K562 (cell line): Measurements from ENCODE around the gene MIEF1. TPM values are rescaled to one million over a fixed set of nuclear protein-coding genes. Genes with fewer than 3 reads are reported as not detected.

ENCODE experiments used
- ATAC-seq: fragments of 200-7000 bp; cut with Tn5 transposase; 3 replicates; pipeline ENCODE4 v1.9.1; 2020; ENCODE audit warnings: moderate library complexity
- BruUV-seq: library from RNA; stranded (reverse); fragments of 400-500 nt; replicated peaks from 2 replicates; lab custom pipeline; 2021; lab: Mats Ljungman, UMichigan
- CTCF ChIA-PET: fragments of 300-600 bp; formaldehyde crosslinking; extraction: SDS; loops from one replicate; lab custom pipeline; 2021; ENCODE audit warnings: low intra/inter-chr PET ratio; lab: Yijun Ruan, JAX
- POLR2A ChIA-PET: fragments of 300-600, 350-650 bp; sonication (Branson Sonifier 250); formaldehyde crosslinking; extraction: SDS; loops from one replicate; lab custom pipeline; 2021; ENCODE audit warnings: antibody characterized with exemption, inconsistent platforms; lab: Yijun Ruan, JAX
- DNase-seq, 4 experiments: peaks; one replicate each; pipeline versions ENCODE4 v3.0.0 to v3.0.0-alpha.2; 2011 to 2018; ENCODE audit warnings: low spot score in 3 of 4, mixed read lengths in 3 of 4; ENCODE audit errors: extremely low read depth in 1 of 4
- FAIRE-seq: peaks from 2 replicates; lab custom pipeline; 2011; peaks lifted over from hg19 to GRCh38; lab: Jason Lieb, UNC
- H2AFZ ChIP-seq: 2 replicates; pipeline ENCODE4 v1.6.0; 2011; ENCODE audit warnings: low read depth, low read length, control low read depth, inconsistent platforms
- H3K27ac ChIP-seq: fragments of 200-600 bp; 3 replicates; pipeline ENCODE4 v1.8.0; 2011; ENCODE audit warnings: low read depth, mild to moderate bottlenecking, control low read depth, inconsistent platforms, low read length, moderate library complexity, mixed read lengths; ENCODE audit errors: extremely low read depth
- H3K27me3 ChIP-seq, 2 experiments: fragments of 300-600 bp in 1 of 2; 2 replicates in 1 of 2; 3 replicates in 1 of 2; pipeline versions ENCODE4 v1.6.0 to v1.8.0; 2011; ENCODE audit warnings: inconsistent platforms in 2 of 2, low read length in 2 of 2, mild to moderate bottlenecking in 1 of 2, mixed read lengths in 1 of 2, moderate library complexity in 1 of 2; ENCODE audit not compliant: control insufficient read depth in 2 of 2, insufficient read depth in 2 of 2
- H3K36me3 ChIP-seq: fragments of 300-600 bp; 3 replicates; pipeline ENCODE4 v1.8.0; 2011; ENCODE audit warnings: mild to moderate bottlenecking, low read length, inconsistent platforms; ENCODE audit not compliant: control insufficient read depth, insufficient read depth
- H3K4me1 ChIP-seq, 2 experiments: fragments of 200-600 bp in 1 of 2; replicated peaks in 1 of 2; 2 replicates in 1 of 2; 3 replicates in 1 of 2; pipeline versions ENCODE4 v1.5.1 to v1.8.0; 2011; ENCODE audit warnings: inconsistent platforms in 2 of 2, low read length in 2 of 2, mild to moderate bottlenecking in 1 of 2, mixed read lengths in 1 of 2, moderate library complexity in 1 of 2; ENCODE audit not compliant: control insufficient read depth in 2 of 2, insufficient read depth in 2 of 2
- H3K4me2 ChIP-seq: 2 replicates; pipeline ENCODE4 v1.6.1; 2011; ENCODE audit warnings: low read length, control low read depth, inconsistent platforms, mixed read lengths; ENCODE audit not compliant: insufficient read depth
- H3K4me3 ChIP-seq: fragments of 200-600 bp; sonication (generic), shearing (Covaris generic); 2 replicates; pipeline ENCODE4 v1.5.1; 2016; ENCODE audit warnings: control low read depth, inconsistent platforms
- H3K79me2 ChIP-seq: fragments of 200-600 bp; 3 replicates; pipeline ENCODE4 v1.8.0; 2011; ENCODE audit warnings: low read length, inconsistent platforms; ENCODE audit not compliant: control insufficient read depth, insufficient read depth
- H3K9ac ChIP-seq, 2 experiments: 2 replicates each; pipeline versions ENCODE4 v1.6.0 to v1.6.1; 2011; ENCODE audit warnings: low read depth in 2 of 2, low read length in 2 of 2, control low read depth in 1 of 2, inconsistent platforms in 1 of 2, mild to moderate bottlenecking in 1 of 2, mixed read lengths in 1 of 2; ENCODE audit not compliant: insufficient read depth in 1 of 2
- H3K9me1 ChIP-seq: one replicate; pipeline ENCODE4 v1.6.0; 2011; ENCODE audit warnings: inconsistent platforms, mild to moderate bottlenecking, low read length, moderate library complexity; ENCODE audit not compliant: control insufficient read depth, insufficient read depth
- H3K9me3 ChIP-seq: replicated peaks from 2 replicates; pipeline ENCODE4 v1.5.1; 2011; ENCODE audit warnings: low read depth, low read length, inconsistent platforms; ENCODE audit not compliant: control insufficient read depth, insufficient read depth
- H4K20me1 ChIP-seq: replicated peaks from 2 replicates; pipeline ENCODE4 v1.6.1; 2011; ENCODE audit warnings: low read length, inconsistent platforms, mixed read lengths; ENCODE audit not compliant: control insufficient read depth, insufficient read depth
- ELF1 ChIP-seq: fragments of 200-800 bp; sonication (Bioruptor generic); IDR thresholded peaks from 2 replicates; pipeline ENCODE4 v1.6.1; 2016; ENCODE audit warnings: missing genetic modification characterization, missing compliant biosample characterization
- NFXL1 ChIP-seq: fragments of 450-650 bp; formaldehyde crosslinking; IDR thresholded peaks from 2 replicates; pipeline ENCODE4 v1.4.0; 2021; ENCODE audit warnings: mild to moderate bottlenecking
- POLR2AphosphoS5 ChIP-seq: IDR thresholded peaks from 2 replicates; pipeline ENCODE4 v1.6.1; 2011; ENCODE audit warnings: mild to moderate bottlenecking, low read depth, low read length, moderate library complexity; ENCODE audit not compliant: control insufficient read depth, insufficient read depth
- RBM22 ChIP-seq: fragments of 200-400 bp; formaldehyde crosslinking; IDR thresholded peaks from 2 replicates; pipeline ENCODE4 v1.6.1; 2018; ENCODE audit warnings: low read length, low read depth; ENCODE audit not compliant: poor library complexity, severe bottlenecking
- RBM25 ChIP-seq: fragments of 200-400 bp; formaldehyde crosslinking; IDR thresholded peaks from 2 replicates; pipeline ENCODE4 v1.6.1; 2018; ENCODE audit warnings: low read length, low read depth, moderate library complexity; ENCODE audit not compliant: severe bottlenecking
- SP1 ChIP-seq: sonication (generic); formaldehyde crosslinking; IDR thresholded peaks from 2 replicates; pipeline ENCODE4 v1.8.1; 2022; ENCODE audit warnings: mild to moderate bottlenecking, missing genetic modification reagents
- ZFP30 ChIP-seq: fragments of 250-450 bp; sonication (Bioruptor Pico); IDR thresholded peaks from 2 replicates; pipeline ENCODE4 v1.8.0; 2022; ENCODE audit warnings: moderate library complexity, mild to moderate bottlenecking, inconsistent platforms, borderline replicate concordance
- ZNF780A ChIP-seq: fragments of 250-450 bp; sonication (Bioruptor Pico); IDR thresholded peaks from 2 replicates; pipeline ENCODE4 v1.5.0; 2021; ENCODE audit warnings: mild to moderate bottlenecking
- WGBS: fragments of 100-300 bp; shearing (Covaris generic); methylation state at CpG from one replicate; pipeline ENCODE4 v1.1.6; 2016; ENCODE audit warnings: low coverage, mixed read lengths; ENCODE audit not compliant: insufficient coverage; ENCODE audit errors: missing lambda C conversion rate; 5-methylcytosine and 5-hydroxymethylcytosine counted together
- in situ Hi-C: fragments of 300-500 bp; cut with MboI; formaldehyde crosslinking; loops from 4 replicates; pipeline ENCODE4 v1.15.0; 2018; ENCODE audit warnings: inconsistent platforms, mixed read lengths
- intact Hi-C: fragments of 100-400 bp; cut with micrococcal nuclease; formaldehyde crosslinking; loops from 2 replicates; pipeline ENCODE4 v1.14.2; 2022
- polyA plus RNA-seq, 8 experiments: library from polyadenylated mRNA; depleted of rRNA in 4 of 8; stranded (reverse) in 5 of 8; unstranded in 3 of 8; fragments of >200 nt; fragmentation: Nextera tagmentation in 2 of 8; fragmentation: Illumina TruSeq in 1 of 8; extraction: Ambion mirVana in 2 of 8; extraction: Trizol in 1 of 8; gene quantifications; 2 replicates each; pipeline versions ENCODE4 v1.2.1 to v1.2.3, GENCODE V29; 2011 to 2014; ENCODE audit warnings: inconsistent platforms in 1 of 8, missing spikeins in 1 of 8
- total RNA-seq, 7 experiments: library from RNA; depleted of rRNA in 6 of 7; stranded (reverse); fragments of >200 nt in 6 of 7; fragmentation: Illumina TruSeq in 2 of 7; extraction: Trizol in 2 of 7; gene quantifications; 2 replicates each; pipeline versions ENCODE4 v1.2.1 to v1.2.3, GENCODE V29; 2011 to 2021; ENCODE audit warnings: low replicate concordance in 1 of 7
- TF ChIP-seq, protein P1 (sequence below): fragments of 450-650 bp; formaldehyde crosslinking; conservative IDR thresholded peaks from 2 replicates; pipeline ENCODE4 v1.4.0; 2022; ENCODE audit warnings: mild to moderate bottlenecking, missing genetic modification characterization

Gene MIEF1
- total and polyA plus RNA-seq, 9 of the 15 experiments (the other 6 are each of a cell fraction or from before 2014, with no cell fraction given): 10.9 to 51.8 (median 25.5) TPM

GRCh38 chr22:39530116-39530515, 28.0 kb downstream of the MIEF1 start:
- Histone ChIP-seq H3K36me3 (peaks cover 45% of the 10 kb centered on the region), H3K4me1 (peaks cover 29 to 58% of the 10 kb centered on the region in 2 experiments; a peak in 4 of 5 replicates), H3K4me2 (0 out of 2 replicates have a peak overlapping the region, but pooled peaks have one; percentile 97), H3K27me3 (no peaks in the 10 kb centered on the region), H3K9ac (no peak overlapping the region; a peak in 1 of 4 replicates), H3K4me3 (no peak overlapping the region), H3K27ac (0 out of 3 replicates have a peak overlapping the region, but pooled peaks have one; percentile 15), H4K20me1 (peaks cover 7% of the 10 kb centered on the region), H3K79me2 (peaks cover 46% of the 10 kb centered on the region), H2AFZ (no peak overlapping the region), H3K9me3 (no peaks in the 10 kb centered on the region), H3K9me1 (no peaks in the 10 kb centered on the region)
- in situ Hi-C loops (loop anchor here (5.0 to 10.0 kb wide), 2 partner anchors 368 to 655 kb away; no protein-coding TSS in a partner anchor), intact Hi-C loops (loop anchor here (5.0 kb wide), 2 partner anchors 33 to 507 kb away; no protein-coding TSS in a partner anchor)
- ATAC-seq (no peak), DNase-seq (no peak), FAIRE-seq (no peak)
- no TSS peak for BruUV-seq
- POLR2A ChIA-PET: interaction anchor here (1.2 to 4.2 kb wide), 4 partner anchors 10 to 218 kb away, joined by 3 to 42 read pairs (median 21); partner anchors contain the start of genes ATF4 and RPL3
- TF ChIP-seq POLR2AphosphoS5: no peak
- no peak for TF ChIP-seq ELF1 (tag)
- TF ChIP-seq RBM25: no peak
- TF ChIP-seq NFXL1 (CRISPR knock-in tag): no peak
- no peak for TF ChIP-seq ZFP30 (CRISPR knock-in tag)
- TF ChIP-seq SP1 (CRISPR knock-in tag): no peak
- no peak for TF ChIP-seq ZNF780A (CRISPR knock-in tag)
- TF ChIP-seq, protein P1, sequence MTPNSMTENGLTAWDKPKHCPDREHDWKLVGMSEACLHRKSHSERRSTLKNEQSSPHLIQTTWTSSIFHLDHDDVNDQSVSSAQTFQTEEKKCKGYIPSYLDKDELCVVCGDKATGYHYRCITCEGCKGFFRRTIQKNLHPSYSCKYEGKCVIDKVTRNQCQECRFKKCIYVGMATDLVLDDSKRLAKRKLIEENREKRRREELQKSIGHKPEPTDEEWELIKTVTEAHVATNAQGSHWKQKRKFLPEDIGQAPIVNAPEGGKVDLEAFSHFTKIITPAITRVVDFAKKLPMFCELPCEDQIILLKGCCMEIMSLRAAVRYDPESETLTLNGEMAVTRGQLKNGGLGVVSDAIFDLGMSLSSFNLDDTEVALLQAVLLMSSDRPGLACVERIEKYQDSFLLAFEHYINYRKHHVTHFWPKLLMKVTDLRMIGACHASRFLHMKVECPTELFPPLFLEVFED: no peak
- no peak for TF ChIP-seq RBM22
- CTCF ChIA-PET: interaction anchor here (0.6 to 2.1 kb wide), 5 partner anchors 34 to 1035 kb away, joined by 3 to 18 read pairs (median 4); no protein-coding TSS in a partner anchor
- WGBS: 85% methylated on average over 6 of the region's 6 CpGs
